ENCODE data around the gene KCNK4.

Gene KCNK4

GRCh38 chr11:64290352-64291261, 495 bp upstream of the KCNK4 start:
- Mint-ChIP-seq H3K36me3 (peaks cover 17% of the 10 kb centered on the region), H3K4me1 (peaks cover 25% of the 10 kb centered on the region), H3K4me3 (peak overlapping the region; percentile 71), H3K9me3 (no peaks in the 10 kb centered on the region), H3K27ac (peak overlapping the region; percentile 49), H3K27me3 (peaks cover 48% of the 10 kb centered on the region)
- no peak for ATAC-seq

- Mint-ChIP-seq H3K9me3 (no peaks in the 10 kb centered on the region), H3K4me1 (peaks cover 16% of the 10 kb centered on the region), H3K4me3 (peak overlapping the region; percentile 68), H3K36me3 (peaks cover 17% of the 10 kb centered on the region), H3K27ac (no peak overlapping the region), H3K27me3 (peaks cover 61% of the 10 kb centered on the region)
- ATAC-seq, result peak; percentile 47
Observed at GRCh38 chr11:64291752-64292459, 804 bp downstream of the KCNK4 start.

GRCh38 chr11:64292460-64293254, 1.6 kb downstream of the KCNK4 start:
- H3K4me3 Mint-ChIP-seq, result peak overlapping the region; percentile 68
- H3K27ac Mint-ChIP-seq, result no peak overlapping the region
- peak; percentile 40 for ATAC-seq
- H3K4me1 Mint-ChIP-seq, result peaks cover 18% of the 10 kb centered on the region
- H3K27me3 Mint-ChIP-seq, result peaks cover 68% of the 10 kb centered on the region
- peaks cover 17% of the 10 kb centered on the region for H3K36me3 Mint-ChIP-seq
- H3K9me3 Mint-ChIP-seq, result no peaks in the 10 kb centered on the region

GRCh38 chr11:64294774-64295173, 3.7 kb downstream of the KCNK4 start:
- H3K9me3 Mint-ChIP-seq, result no peaks in the 10 kb centered on the region
- peaks cover 8% of the 10 kb centered on the region for H3K36me3 Mint-ChIP-seq
- ATAC-seq, result no peak
- H3K27ac Mint-ChIP-seq, result no peak overlapping the region
- H3K27me3 Mint-ChIP-seq, result peaks cover 89% of the 10 kb centered on the region
- no peak overlapping the region for H3K4me3 Mint-ChIP-seq
- H3K4me1 Mint-ChIP-seq, result peaks cover 28% of the 10 kb centered on the region

GRCh38 chr11:64295760-64296159, 4.7 kb downstream of the KCNK4 start:
- ATAC-seq, result no peak
- Mint-ChIP-seq H3K27ac (no peak overlapping the region), H3K4me1 (peaks cover 35% of the 10 kb centered on the region), H3K36me3 (peaks cover 2% of the 10 kb centered on the region), H3K27me3 (peaks cover 91% of the 10 kb centered on the region), H3K9me3 (no peaks in the 10 kb centered on the region), H3K4me3 (no peak overlapping the region)

GRCh38 chr11:64296236-64296635, 5.1 kb downstream of the KCNK4 start:
- no peak overlapping the region for H3K4me3 Mint-ChIP-seq
- no peaks in the 10 kb centered on the region for H3K9me3 Mint-ChIP-seq
- peaks cover 35% of the 10 kb centered on the region for H3K4me1 Mint-ChIP-seq
- no peak overlapping the region for H3K27ac Mint-ChIP-seq
- ATAC-seq, result no peak
- H3K36me3 Mint-ChIP-seq, result no peaks in the 10 kb centered on the region
- peaks cover 91% of the 10 kb centered on the region for H3K27me3 Mint-ChIP-seq

GRCh38 chr11:64296830-64297698, 6.0 kb downstream of the KCNK4 start:
- H3K36me3 Mint-ChIP-seq, result no peaks in the 10 kb centered on the region
- no peaks in the 10 kb centered on the region for H3K9me3 Mint-ChIP-seq
- H3K4me1 Mint-ChIP-seq, result peaks cover 35% of the 10 kb centered on the region
- no peak overlapping the region for H3K4me3 Mint-ChIP-seq
- H3K27ac Mint-ChIP-seq, result no peak overlapping the region
- H3K27me3 Mint-ChIP-seq, result peaks cover 93% of the 10 kb centered on the region
- ATAC-seq, result no peak

- no peak for ATAC-seq
- Mint-ChIP-seq H3K4me3 (no peak overlapping the region), H3K4me1 (peaks cover 28% of the 10 kb centered on the region), H3K27me3 (peaks cover 86% of the 10 kb centered on the region), H3K27ac (no peak overlapping the region), H3K36me3 (no peaks in the 10 kb centered on the region), H3K9me3 (no peaks in the 10 kb centered on the region)
Observed at GRCh38 chr11:64297699-64298358, 6.7 kb downstream of the KCNK4 start.

- H3K27ac Mint-ChIP-seq, result no peak overlapping the region
- peaks cover 34% of the 10 kb centered on the region for H3K4me1 Mint-ChIP-seq
- peaks cover 72% of the 10 kb centered on the region for H3K27me3 Mint-ChIP-seq
- no peak for ATAC-seq
- H3K4me3 Mint-ChIP-seq, result peak overlapping the region; percentile 29
- H3K36me3 Mint-ChIP-seq, result no peaks in the 10 kb centered on the region
- no peaks in the 10 kb centered on the region for H3K9me3 Mint-ChIP-seq
Observed at GRCh38 chr11:64298966-64299846, 8.1 kb downstream of the KCNK4 start.

GRCh38 chr11:64299847-64300648, 8.9 kb downstream of the KCNK4 start, which contains the start of gene CATSPERZ:
Gene CATSPERZ (plus strand): TSS chr11:64300358. CDS start chr11:64300411, 53 bp downstream.
- ATAC-seq, result no peak
- H3K27me3 Mint-ChIP-seq, result peaks cover 64% of the 10 kb centered on the region
- H3K4me1 Mint-ChIP-seq, result peaks cover 37% of the 10 kb centered on the region
- H3K9me3 Mint-ChIP-seq, result no peaks in the 10 kb centered on the region
- H3K27ac Mint-ChIP-seq, result no peak within 1 kb of the TSS
- H3K36me3 Mint-ChIP-seq, result no peaks in the 10 kb centered on the region
- H3K4me3 Mint-ChIP-seq, result peak within 1 kb of the TSS; percentile 67

- Mint-ChIP-seq H3K27ac (peak overlapping the region; percentile 99), H3K27me3 (peaks cover 31% of the 10 kb centered on the region), H3K4me3 (peak overlapping the region; percentile 94), H3K36me3 (peaks cover 5% of the 10 kb centered on the region), H3K4me1 (peaks cover 47% of the 10 kb centered on the region), H3K9me3 (no peaks in the 10 kb centered on the region)
- ATAC-seq, result no peak
Observed at GRCh38 chr11:64303109-64304031, 12.3 kb downstream of the KCNK4 start.

GRCh38 chr11:64304032-64304315, 12.9 kb downstream of the KCNK4 start:
- Mint-ChIP-seq H3K27me3 (peaks cover 25% of the 10 kb centered on the region), H3K4me1 (peaks cover 47% of the 10 kb centered on the region), H3K9me3 (no peaks in the 10 kb centered on the region), H3K36me3 (peaks cover 5% of the 10 kb centered on the region), H3K4me3 (peak overlapping the region; percentile 94), H3K27ac (peak overlapping the region; percentile 99)
- ATAC-seq, result no peak

Measured in stimulated activated memory B cell treated with anti-CD40 and anti-IgM and Interleukin-4, amounts not matched to agents 10 μg/mL and 1 μg/mL and 100 μg/mL, for 72 hours (primary cell).